MCF 10A (cell line): Measurements from ENCODE around the gene AMDHD2. TPM values are rescaled to one million over a fixed set of nuclear protein-coding genes. Genes with fewer than 3 reads are reported as not detected.

ENCODE experiments used
- BruUV-seq: library from RNA; stranded (reverse); fragments of 400-500 nt; replicated peaks from 2 replicates; lab custom pipeline; 2021; lab: Mats Ljungman, UMichigan
- CTCF ChIA-PET: fragments of 300-600 bp; sonication (Branson Sonifier 250); formaldehyde crosslinking; extraction: SDS; loops from one replicate; lab custom pipeline; 2021; ENCODE audit warnings: antibody characterized with exemption, inconsistent platforms; lab: Yijun Ruan, JAX
- POLR2A ChIA-PET: fragments of 300-600, 350-650 bp; sonication (Branson Sonifier 250); formaldehyde crosslinking; extraction: SDS; loops from one replicate; lab custom pipeline; 2020; ENCODE audit warnings: antibody characterized with exemption, inconsistent platforms; lab: Yijun Ruan, JAX
- DNase-seq: peaks from one replicate; pipeline ENCODE4 v3.0.0-alpha.2; 2018; ENCODE audit not compliant: unreplicated experiment
- H3K27ac Mint-ChIP-seq: one replicate; pipeline ENCODE4 v1.8.0; 2022; ENCODE audit warnings: mild to moderate bottlenecking, low read depth, mixed read lengths; ENCODE audit not compliant: unreplicated experiment
- H3K27me3 Mint-ChIP-seq: one replicate; pipeline ENCODE4 v1.8.0; 2022; ENCODE audit warnings: mixed read lengths; ENCODE audit not compliant: insufficient read depth, unreplicated experiment
- H3K36me3 Mint-ChIP-seq: one replicate; pipeline ENCODE4 v1.8.0; 2022; ENCODE audit warnings: mild to moderate bottlenecking, moderate library complexity, mixed read lengths; ENCODE audit not compliant: insufficient read depth, unreplicated experiment
- H3K4me1 Mint-ChIP-seq: one replicate; pipeline ENCODE4 v1.8.0; 2022; ENCODE audit warnings: mixed read lengths; ENCODE audit not compliant: insufficient read depth, unreplicated experiment
- H3K4me3 Mint-ChIP-seq: one replicate; pipeline ENCODE4 v1.8.0; 2022; ENCODE audit warnings: mild to moderate bottlenecking, moderate library complexity, mixed read lengths; ENCODE audit not compliant: unreplicated experiment
- H3K9me3 Mint-ChIP-seq: one replicate; pipeline ENCODE4 v1.8.0; 2022; ENCODE audit warnings: mixed read lengths; ENCODE audit not compliant: unreplicated experiment
- CTCF ChIP-seq: fragments of 200-600 bp; IDR thresholded peaks from one replicate; pipeline ENCODE4 v1.8.0; 2022; ENCODE audit warnings: antibody characterized with exemption, mild to moderate bottlenecking; ENCODE audit not compliant: unreplicated experiment
- intact Hi-C: fragments of 100-400 bp; cut with micrococcal nuclease; formaldehyde crosslinking; loops from 2 replicates; pipeline ENCODE4 v1.14.1; 2022
- total RNA-seq: library from RNA; stranded (reverse); gene quantifications from 2 replicates; pipeline ENCODE4 v1.2.3, GENCODE V29; 2022

Gene AMDHD2
- total RNA-seq, 1 experiment from 2014 or later: 15.8 TPM

GRCh38 chr16:2480948-2481347 lies 39.2 kb upstream of the AMDHD2 start:
- TF ChIP-seq CTCF: no peak
- peaks cover 12% of the 10 kb centered on the region for H3K4me1 Mint-ChIP-seq
- no peaks in the 10 kb centered on the region for H3K9me3 Mint-ChIP-seq
- no peak for DNase-seq
- H3K27me3 Mint-ChIP-seq: no peaks in the 10 kb centered on the region
- peaks cover 10% of the 10 kb centered on the region for H3K36me3 Mint-ChIP-seq
- no TSS peak for BruUV-seq
- intact Hi-C loops: no loop called here
- no peak overlapping the region for H3K4me3 Mint-ChIP-seq
- ChIA-PET POLR2A (no interaction called here), CTCF (interaction anchor here (0.9 to 2.0 kb wide), 2 partner anchors 20 to 286 kb away, joined by 3 to 11 read pairs; no protein-coding TSS in a partner anchor)
- no peak overlapping the region for H3K27ac Mint-ChIP-seq

- POLR2A ChIA-PET: no interaction called here
- TF ChIP-seq CTCF: no peak
- Mint-ChIP-seq H3K36me3 (peaks cover 10% of the 10 kb centered on the region), H3K9me3 (no peaks in the 10 kb centered on the region), H3K27ac (no peak overlapping the region), H3K27me3 (no peaks in the 10 kb centered on the region), H3K4me1 (peaks cover 12% of the 10 kb centered on the region), H3K4me3 (no peak overlapping the region)
- CTCF ChIA-PET: interaction anchor here (0.6 to 2.0 kb wide), 3 partner anchors 19 to 287 kb away, joined by 3 to 11 read pairs (median 3); no protein-coding TSS in a partner anchor
- intact Hi-C loops: no loop called here
- no TSS peak for BruUV-seq
- no peak for DNase-seq
These were observed 38.5 kb upstream of the AMDHD2 start for GRCh38 chr16:2481676-2482075.

- no TSS peak for BruUV-seq
- H3K4me3 Mint-ChIP-seq: no peak overlapping the region
- peaks cover 10% of the 10 kb centered on the region for H3K36me3 Mint-ChIP-seq
- ChIA-PET CTCF (interaction anchor here (0.7 to 2.0 kb wide), 2 partner anchors 17 to 19 kb away, joined by 3 to 11 read pairs; no protein-coding TSS in a partner anchor), POLR2A (interaction anchor here (0.5 kb wide), 1 partner anchor 510 kb away, joined by 5 read pairs; the partner anchor contains the start of gene TBL3)
- no peak for TF ChIP-seq CTCF
- no peak overlapping the region for H3K27ac Mint-ChIP-seq
- H3K4me1 Mint-ChIP-seq: peaks cover 14% of the 10 kb centered on the region
- no peak for DNase-seq
- H3K9me3 Mint-ChIP-seq: no peaks in the 10 kb centered on the region
- intact Hi-C loops: no loop called here
- no peaks in the 10 kb centered on the region for H3K27me3 Mint-ChIP-seq
These were observed 37.9 kb upstream of the AMDHD2 start for GRCh38 chr16:2482249-2482648.

- H3K4me3 Mint-ChIP-seq: no peak overlapping the region
These were observed 37.2 kb upstream of the AMDHD2 start for GRCh38 chr16:2482708-2483534.

More at GRCh38 chr16:2482708-2483534, 37.2 kb upstream of the AMDHD2 start:
- TF ChIP-seq CTCF: no peak
- Mint-ChIP-seq H3K36me3 (peaks cover 9% of the 10 kb centered on the region), H3K4me1 (peaks cover 10% of the 10 kb centered on the region), H3K9me3 (no peaks in the 10 kb centered on the region), H3K27ac (no peak overlapping the region), H3K27me3 (no peaks in the 10 kb centered on the region)
- DNase-seq: no peak
- POLR2A ChIA-PET: interaction anchor here (0.5 to 1.1 kb wide), 2 partner anchors 38 to 511 kb away, joined by 3 to 5 read pairs; partner anchors contain the start of gene TBL3
- intact Hi-C loops: no loop called here
- CTCF ChIA-PET: interaction anchor here (0.6 to 2.0 kb wide), 4 partner anchors 18 to 290 kb away, joined by 3 to 11 read pairs (median 4); no protein-coding TSS in a partner anchor
- no TSS peak for BruUV-seq
